Glomerular visceral epithelial cell (primary cell): ENCODE measurements around the gene TMEM140.
"Not testable (repeated sequence)": the region's sequence is repeated elsewhere in the genome, so short reads cannot be mapped to it uniquely, and the experiment has no call there.

ENCODE experiments used
- DNase-seq: peaks from one replicate; pipeline ENCODE4 v3.0.0-alpha.2; 2016; ENCODE audit errors: extremely low spot score

Gene TMEM140

DNA sequence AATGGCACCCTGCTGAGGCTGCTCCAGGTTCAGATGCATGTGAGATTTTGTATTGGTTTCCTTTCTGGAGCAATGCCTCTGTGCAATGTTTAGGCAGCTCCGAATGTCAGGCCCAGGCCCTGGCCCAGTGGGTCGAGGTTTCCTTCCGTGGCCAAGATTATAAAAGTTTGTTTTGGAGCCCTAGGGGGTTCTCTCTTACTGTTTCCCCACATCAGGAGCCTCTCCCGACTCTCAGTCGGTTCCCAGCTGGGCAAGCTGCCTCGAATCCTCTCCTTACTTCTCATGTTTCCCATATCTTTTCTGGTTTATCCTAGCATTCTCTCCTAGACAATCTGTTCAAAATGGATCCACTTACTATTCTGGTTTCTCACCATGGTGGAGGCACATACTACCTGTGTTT, 11.0 kb downstream of the TMEM140 start:
- no peak for DNase-seq

DNA sequence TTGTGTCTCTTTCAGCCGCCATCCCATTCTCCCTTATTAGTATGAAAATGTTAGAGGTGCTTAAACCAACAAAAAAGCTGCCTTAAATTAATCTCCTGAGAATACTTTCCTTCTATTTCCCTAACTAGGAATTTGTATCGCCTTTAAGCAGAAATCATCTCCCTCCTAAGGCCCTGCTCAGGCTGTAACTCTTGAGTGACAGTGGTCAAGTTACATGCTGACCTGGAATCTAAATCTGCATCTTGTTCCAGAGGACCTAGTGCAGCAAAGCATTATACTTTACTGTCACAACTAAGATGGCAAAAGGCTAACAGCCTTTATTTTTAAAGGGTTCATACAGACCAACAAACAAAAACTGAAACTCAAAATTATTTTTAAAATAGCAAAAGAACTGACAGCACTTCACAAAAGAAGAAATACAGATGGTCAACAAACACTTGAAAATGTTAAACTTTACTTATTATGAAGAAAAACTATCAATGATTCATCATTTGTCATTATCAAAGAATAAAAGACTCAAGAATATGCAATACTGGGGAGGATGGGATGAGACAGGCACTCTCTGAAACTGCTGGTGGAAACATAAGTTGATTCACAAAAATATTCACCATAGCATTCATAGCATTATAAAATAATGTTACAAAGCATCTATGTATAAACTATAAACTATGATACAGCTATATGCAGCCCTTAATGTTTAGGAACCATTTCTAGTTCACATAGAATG, 11.7 kb downstream of the TMEM140 start:
- DNase-seq: no peak

DNA sequence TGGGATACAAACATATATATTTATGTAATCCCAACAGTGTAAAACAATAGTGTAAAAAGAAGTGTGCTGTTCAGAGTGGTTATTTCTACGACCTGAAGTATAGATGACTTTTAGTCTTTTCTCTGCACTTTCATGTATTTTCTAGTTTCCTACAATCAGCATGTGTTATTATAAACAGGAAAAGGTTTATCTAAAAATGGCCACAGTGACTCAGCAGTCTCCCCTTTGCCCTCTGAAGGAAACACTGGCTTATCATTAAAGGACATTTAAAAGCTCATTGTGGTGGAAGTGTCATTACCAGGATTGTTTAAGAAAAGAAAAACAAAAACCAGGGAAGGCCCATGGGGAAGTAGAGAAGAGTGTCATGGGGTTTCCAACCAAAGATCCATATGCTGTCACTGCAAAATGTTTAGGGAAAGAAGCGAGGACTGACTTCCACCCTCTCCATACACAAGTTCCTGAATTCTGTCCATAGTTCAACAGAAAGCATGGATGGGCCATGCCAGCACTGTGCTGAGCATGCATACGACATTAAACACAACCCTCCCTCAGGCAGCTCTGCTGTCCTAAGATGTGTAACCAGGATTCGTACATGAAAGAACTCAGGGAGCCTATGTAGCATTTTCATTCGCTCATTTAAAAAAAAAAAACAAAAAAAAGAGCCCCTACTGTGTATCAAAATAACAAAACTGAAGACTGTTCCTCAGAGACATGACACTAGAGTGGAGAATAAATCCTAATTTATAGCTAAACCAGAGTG, 12.4 kb downstream of the TMEM140 start:
- peak; percentile 43 for DNase-seq

DNA sequence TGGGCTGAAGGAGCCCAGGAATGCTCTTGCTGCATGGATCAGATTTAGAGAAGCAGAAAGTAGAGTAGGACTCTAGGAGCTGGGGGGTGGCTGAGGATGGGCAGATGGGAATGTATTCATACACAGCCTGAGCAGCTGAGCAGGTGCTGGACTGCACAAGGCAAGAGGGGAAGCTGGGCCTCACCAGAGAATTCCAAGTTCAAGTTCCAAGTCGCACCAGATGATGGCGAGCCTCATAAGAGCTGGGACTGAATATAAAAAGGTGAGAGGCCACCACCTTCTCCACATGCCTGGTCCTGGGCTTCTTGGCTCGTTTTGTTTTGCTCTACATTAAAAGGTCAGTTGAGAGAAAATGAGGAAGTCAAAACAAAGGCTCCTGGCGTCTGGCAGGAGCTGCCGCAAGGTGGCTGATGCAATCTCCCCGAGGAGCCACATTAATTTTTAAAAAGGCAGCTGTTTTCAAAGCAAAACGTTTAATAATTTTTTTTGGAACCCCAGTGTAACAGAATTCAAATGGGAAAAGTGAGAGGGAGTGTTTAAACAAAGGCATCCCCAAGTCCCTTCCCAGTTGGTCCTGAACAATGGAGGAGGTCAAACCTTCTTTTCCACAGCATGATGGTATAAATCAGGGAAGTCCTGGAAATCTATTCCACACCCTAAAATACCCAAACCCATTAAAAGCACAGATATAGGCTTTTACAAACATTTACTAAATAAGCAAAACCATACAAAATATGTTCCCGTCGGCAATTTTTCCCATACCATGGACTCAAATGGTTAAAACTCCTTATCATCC, 13.2 kb downstream of the TMEM140 start:
- no peak for DNase-seq

DNA sequence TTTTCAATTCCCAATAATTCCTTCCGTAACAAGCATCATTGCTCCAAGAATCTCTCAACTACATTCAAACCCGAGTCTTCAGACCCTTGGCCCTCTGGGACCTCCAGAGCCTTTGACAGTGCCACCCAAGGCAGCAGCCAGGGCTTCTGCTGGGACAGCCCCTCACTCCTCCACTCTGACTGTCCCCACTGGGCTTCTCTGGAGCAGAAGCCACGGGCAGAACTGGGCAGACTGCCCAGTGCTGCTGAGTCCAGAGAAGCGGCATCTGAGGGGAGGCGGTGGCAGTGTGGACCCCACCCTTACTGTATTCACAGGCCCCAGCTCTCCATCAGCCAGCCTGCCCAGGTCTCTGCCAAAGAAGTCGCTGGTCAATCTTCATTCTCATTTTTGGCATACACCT, 13.8 kb downstream of the TMEM140 start:
- no peak for DNase-seq

DNA sequence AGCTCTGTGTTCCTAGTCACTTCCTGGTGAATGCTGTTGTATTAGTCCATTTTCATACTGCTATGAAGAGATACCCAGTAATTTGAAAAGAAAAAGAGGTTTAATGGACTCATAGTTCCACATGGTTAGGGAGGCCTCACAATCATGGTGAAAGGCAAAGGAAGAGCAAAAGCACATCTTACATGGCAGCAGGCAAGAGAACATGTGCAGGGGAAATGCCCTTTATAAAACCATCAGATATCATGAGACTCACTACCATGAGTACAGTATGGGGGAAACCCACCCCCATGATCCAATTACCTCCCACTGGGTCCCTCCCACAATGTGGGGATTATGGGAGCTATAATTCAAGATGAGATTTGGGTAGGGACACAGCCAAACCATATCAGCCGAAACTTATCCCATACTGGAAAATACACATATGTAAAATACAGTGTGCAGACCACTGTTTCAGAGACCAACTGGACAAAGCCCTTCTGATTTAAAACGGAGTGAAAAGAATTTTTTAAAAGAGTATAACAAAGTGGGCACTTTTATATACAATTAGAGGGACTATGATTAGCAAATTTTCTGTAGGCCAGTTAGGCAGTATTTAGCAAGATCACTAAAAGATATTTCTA, 14.6 kb downstream of the TMEM140 start:
- no peak for DNase-seq

DNA sequence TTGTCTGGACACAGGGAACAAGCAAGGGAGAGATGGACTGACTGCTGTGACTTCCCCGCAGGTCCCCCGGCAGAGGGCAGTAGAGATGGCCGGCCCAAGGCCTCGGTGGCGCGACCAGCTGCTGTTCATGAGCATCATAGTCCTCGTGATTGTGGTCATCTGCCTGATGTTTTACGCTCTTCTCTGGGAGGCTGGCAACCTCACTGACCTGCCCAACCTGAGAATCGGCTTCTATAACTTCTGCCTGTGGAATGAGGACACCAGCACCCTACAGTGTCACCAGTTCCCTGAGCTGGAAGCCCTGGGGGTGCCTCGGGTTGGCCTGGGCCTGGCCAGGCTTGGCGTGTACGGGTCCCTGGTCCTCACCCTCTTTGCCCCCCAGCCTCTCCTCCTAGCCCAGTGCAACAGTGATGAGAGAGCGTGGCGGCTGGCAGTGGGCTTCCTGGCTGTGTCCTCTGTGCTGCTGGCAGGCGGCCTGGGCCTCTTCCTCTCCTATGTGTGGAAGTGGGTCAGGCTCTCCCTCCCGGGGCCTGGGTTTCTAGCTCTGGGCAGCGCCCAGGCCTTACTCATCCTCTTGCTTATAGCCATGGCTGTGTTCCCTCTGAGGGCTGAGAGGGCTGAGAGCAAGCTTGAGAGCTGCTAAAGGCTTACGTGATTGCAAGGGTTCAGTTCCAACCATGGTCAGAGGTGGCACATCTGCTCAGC, 16.6 kb downstream of the TMEM140 start:
- no peak for DNase-seq

DNA sequence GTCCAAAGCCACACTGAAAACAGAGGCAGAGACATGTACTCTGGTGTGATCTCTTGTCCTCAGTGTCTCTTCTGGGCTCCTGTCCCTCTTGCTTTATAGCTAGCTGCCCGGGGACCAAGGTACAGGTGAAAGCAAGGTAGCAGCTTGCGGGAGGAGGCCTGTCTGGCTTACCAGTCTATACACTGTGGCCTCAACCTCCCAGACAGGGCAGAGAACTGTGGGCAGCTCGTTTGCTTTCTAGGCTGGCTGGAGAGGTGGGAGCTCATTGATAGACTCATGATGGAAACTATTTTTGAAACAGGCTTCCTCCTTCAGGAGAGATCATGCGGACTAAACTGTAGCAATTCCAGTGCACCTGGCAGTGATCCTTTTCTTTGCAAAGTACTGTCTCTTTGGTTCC, 18.0 kb downstream of the TMEM140 start:
- no peak for DNase-seq

DNA sequence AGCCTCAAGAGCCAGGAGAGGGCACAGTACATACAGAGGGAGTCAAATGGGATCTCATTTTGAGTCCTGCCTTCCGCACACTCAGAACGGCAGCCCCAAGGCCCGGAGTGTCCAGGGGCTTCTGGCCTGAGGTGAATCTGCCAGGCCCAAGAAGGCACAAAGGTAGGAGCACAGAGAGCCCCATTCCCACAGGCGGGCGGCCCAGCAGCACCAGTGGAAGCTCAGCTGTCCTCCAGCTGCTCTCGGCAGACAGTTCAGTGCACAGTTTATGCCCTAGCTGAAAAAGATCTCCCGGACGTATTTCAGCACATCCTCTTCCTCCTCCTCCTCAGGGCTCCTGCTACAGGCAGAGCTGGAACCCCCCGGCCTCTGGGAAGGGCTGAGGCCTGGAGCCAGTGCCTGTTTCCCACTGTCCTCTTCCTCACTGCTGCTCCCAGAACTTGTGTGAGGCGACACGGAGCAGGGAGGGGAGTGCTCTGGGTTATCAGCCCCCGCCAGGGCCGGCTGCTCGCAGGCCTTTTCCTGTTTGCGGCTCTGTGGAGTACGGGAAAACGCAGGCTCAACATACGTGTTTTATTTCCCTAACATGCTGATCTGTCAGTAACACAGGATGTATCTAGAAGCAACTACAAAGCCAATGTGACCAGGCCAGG, 18.6 kb downstream of the TMEM140 start:
- DNase-seq: no peak

DNA sequence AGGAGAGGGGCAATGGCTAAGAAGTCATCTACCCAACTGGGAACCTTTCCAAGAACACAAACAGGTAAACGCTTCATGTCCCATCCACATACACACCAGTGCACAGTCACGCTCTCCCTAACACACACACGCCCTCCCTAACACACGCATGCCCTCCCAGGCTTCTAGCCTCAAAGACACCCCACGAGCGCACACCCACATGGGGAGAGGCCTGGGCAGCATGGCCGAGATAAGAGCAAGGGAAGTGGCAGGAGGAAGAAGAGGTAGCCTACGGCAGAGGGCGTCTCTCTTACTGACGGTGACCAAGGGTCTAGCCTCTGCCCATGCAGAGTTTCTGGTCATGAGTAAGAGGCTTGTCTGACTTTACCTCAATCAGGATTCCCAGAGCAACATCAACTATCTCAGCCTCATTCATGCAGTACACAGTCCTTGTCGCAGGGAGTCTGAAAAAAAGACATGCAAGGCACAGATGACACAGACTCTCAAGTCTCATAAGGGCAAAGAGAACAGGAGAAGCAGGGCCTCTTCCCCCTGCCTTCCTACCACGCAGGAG, 19.6 kb downstream of the TMEM140 start:
- no peak for DNase-seq

DNA sequence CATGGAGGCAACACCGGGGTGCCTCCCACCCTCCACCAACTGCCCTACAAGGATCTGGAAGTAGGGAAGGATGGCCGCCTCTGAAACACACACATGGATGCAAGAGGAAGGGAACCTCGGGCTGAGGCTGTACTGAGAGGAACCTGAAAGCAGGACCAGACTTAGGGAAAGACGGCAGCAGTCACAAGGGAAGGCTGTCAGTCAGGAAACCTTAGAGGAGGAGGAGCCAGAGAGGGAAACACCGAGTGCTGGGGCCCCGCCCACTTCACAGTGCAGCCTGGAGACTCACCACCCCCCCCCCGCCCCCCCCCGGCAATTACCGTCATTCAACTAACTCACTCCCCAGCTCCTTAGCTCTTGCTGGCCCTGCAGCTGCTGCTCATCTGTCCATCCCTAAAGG, 20.1 kb downstream of the TMEM140 start:
- peak; percentile 9 for DNase-seq

DNA sequence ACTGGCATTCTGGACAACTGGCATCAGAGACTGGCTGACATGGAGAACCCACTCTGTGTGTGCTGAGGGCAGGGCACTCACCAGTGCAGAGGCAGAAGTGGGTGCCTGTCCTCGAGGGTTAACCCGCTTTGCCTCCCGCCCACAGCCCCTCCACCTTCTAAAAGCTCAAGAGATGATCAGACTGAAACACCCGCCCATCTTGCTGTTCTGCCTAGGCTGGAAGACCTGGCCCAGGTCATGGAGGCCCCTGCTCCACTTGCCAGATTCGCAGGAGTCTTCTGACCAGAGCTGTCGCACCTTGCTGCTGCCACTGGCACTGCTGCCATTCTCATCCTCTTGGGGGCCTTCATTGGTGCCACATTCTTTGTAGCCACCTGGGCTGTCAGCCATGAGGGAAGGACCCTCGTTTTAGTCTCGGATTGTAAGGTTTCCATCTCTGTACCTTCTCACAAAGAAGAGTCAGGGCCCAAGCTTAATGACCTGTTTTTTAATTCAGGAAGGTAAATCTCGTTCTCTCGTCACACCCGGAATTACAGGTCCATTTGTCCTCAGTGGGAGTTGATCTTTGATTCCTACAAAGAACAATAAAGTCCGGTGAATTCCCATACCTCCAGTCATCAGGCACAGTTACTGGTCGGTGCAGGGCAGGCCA, 20.7 kb downstream of the TMEM140 start:
- DNase-seq: no peak

DNA sequence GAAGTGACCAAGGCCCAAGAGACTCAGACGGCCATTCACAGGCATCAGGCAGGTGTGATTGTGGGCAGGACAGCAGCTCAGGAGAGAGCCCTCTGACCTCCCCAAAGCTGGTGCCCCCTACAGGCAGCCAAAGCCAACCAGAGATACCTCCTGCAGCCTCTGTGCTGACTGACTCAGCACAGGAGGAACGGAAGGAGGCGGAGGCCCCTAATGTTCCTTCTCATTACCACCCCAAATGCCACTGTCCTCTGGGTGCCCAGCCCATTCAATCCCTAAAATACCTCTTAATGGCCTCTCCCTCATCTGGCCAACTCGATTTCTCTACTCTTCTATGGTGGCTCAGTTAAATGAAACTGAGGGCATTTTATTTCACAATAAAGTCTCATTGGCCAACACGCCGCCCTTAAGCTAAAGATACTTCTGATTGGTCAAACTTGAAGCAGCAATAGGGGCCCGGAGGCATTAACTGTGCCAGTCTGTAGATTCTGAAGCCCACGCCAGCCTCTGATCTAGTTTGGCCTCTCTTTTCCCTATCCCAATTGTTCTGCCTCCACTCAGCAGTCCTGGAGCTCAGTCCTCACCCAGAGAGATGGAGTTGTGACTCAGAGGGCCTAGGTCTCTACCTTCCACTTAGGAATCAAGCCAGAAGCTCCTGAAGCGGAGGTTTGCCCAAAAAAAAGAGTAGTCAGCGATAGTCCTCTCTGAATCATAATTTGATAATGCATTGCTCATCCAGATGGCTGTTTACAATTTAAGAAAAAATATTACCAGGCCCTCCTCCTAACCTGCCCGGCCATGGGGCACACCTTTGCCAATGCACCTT, 21.5 kb downstream of the TMEM140 start:
- DNase-seq: peak; percentile 60

DNA sequence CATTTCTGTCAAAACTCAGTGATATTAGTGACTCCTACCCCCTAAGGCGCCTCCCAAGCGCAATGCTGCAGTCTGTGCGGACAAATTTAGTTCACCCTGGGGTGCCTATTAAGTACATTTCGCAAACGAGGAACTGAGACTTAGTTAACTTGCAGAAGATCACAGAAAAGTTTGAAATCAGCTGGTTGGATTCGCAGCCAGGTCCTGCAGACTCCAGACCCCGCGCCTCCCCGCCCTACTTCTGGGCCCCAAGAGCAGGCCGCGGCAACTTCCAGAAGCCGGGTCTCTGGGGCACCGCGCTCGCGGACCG, 22.0 kb downstream of the TMEM140 start:
- no peak for DNase-seq

DNA sequence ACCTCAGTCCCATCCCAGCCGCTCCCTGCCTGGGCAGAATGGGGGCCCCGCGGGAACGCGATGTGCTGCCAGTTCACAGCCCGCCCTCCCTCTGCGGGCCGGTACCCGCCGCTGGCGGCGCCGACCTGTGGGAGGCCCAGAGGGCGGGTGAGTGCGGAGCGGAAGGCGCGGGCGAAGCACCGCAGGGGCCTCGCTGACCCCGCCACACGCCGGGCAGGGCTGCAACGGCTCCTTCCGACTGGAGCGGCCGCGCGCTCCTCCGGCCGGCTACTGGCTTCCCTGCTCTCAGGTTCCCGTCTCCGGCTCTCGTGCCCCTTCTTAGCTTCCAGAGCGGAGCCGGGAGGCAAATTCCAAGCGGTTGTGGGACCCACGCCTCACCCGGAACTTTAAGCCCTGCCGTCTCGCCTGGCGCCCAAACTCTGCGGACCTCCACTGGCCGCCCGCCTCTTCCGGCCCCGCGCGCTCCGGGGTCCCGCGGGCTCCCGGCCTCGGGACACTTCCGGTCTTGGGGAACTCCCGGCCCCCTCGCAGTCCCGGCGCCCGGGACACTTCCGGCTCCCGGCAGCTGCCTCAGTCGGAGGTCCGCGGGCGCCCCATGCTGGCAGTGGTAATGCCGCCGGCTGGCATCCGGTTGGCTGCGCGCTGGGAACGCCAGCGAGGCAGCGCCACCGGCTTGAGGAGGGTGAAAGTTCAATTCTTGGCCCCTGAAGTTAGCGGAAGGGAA, 22.6 kb downstream of the TMEM140 start, which contains the start of gene CYREN:
Gene CYREN (minus strand): TSS at position 434 of the 724 bp plus-strand sequence. CDS start 1,785 bp downstream, outside the sequence.
- DNase-seq: peak; percentile 96

DNA sequence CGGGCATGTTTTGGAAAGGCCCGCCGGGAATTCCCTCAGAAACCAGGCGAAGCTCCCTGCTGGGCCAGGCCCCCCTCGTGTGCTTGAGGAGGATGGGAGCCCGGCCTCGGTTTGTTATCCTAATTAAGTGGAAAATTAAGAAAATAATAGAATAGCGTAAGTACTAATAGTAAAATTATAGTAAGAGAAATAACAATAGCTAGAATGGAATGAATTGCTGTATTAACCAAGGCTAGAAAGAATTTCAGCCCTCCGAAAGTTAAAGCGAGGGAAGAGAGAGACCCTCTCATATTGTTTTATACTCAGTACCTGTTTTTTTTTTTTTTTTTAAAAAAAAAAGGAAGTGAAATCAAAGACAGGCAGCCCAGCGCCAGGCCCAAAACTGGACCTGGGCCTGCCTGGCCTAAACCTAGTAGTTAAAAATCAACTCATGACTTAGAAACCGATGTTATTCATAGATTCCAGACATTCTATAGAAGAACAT, 23.2 kb downstream of the TMEM140 start:
- DNase-seq: peak; percentile 42

DNA sequence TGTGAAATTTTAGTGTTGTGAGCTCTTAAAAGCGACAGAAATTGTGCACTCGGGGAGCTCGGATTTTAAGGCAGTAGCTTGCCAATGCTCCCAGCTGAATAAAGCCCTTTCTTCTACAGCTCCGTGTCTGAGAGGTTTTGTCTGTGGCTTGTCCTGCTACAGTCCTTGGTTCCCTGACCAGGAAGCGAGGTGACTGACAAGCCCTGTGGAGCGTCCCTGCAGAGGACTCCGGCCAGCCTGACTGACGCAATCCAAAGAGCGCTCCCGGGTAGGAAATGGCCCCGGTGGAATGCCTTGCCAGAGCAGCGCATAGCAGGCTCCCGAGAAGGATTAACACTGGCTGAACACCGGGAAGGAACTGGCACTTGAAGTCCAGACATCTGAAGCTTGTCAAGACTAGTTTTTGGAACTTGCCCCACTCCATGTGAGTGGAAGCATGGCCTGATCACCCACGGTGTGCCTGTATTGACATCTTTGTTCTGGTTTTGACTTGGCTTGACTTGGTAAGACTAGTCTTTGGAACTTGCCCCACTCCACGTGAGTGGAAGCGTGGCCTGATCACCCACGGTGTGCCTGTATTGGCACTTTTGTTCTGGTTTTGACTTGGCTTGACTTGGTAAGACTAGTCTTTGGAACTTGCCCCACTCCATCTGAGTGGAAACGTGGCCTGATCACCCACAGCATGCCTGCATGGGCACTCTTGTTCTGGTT, 23.9 kb downstream of the TMEM140 start:
- DNase-seq: peak; percentile 84

DNA sequence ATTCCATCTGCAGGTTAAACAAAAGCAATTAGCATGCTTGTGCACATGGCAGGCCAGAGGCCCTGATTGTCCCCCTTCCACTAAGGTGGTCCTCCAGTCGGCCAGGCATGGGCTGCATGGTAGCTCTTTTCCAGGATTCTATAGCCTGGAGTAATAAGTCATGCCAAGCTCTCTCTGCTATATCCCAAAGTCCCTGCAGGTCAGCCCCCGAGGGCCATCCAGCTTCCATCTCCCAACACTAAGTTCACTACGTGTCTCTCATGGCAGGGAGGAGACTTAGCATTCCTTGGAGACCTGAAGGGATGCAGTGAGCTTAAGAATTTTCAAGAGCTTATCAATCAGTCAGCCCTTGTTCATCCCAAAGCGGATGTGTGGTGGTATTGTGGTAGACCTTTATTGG, 26.0 kb downstream of the TMEM140 start:
- not testable (repeated sequence) for DNase-seq
